Endodermal cell (in vitro differentiated cells): ENCODE measurements around the gene LAMA2. TPM values are rescaled to one million over a fixed set of nuclear protein-coding genes. Genes with fewer than 3 reads are reported as not detected.

Experiments
- DNase-seq: peaks from one replicate; pipeline ENCODE4 v3.0.0-alpha.2; 2017
- H3K27ac ChIP-seq: 2 replicates; pipeline ENCODE4 v1.5.1; 2013; ENCODE audit warnings: mild to moderate bottlenecking, low read depth, low read length, moderate library complexity
- H3K27me3 ChIP-seq: 2 replicates; pipeline ENCODE4 v1.6.1; 2013; ENCODE audit warnings: mild to moderate bottlenecking, low read length, moderate library complexity; ENCODE audit not compliant: insufficient read depth, control insufficient read depth, poor library complexity, severe bottlenecking
- H3K36me3 ChIP-seq: 2 replicates; pipeline ENCODE4 v1.7.0; 2013; ENCODE audit warnings: mild to moderate bottlenecking, low read length, moderate library complexity; ENCODE audit not compliant: control insufficient read depth, insufficient read depth
- H3K4me1 ChIP-seq: one replicate; pipeline ENCODE4 v1.7.0; 2013; ENCODE audit warnings: low read length; ENCODE audit not compliant: control insufficient read depth, insufficient read depth
- H3K4me3 ChIP-seq: 2 replicates; pipeline ENCODE4 v1.5.1; 2013; ENCODE audit warnings: mild to moderate bottlenecking, low read length, moderate library complexity
- H3K9ac ChIP-seq: 2 replicates; pipeline ENCODE4 v1.6.1; 2013; ENCODE audit warnings: mild to moderate bottlenecking, low read length, moderate library complexity; ENCODE audit not compliant: poor library complexity, severe bottlenecking; ENCODE audit errors: extremely low read depth
- H3K9me3 ChIP-seq: 2 replicates; pipeline ENCODE4 v1.6.1; 2013; ENCODE audit warnings: mild to moderate bottlenecking, low read length, moderate library complexity; ENCODE audit not compliant: control insufficient read depth
- H3K27ac Mint-ChIP-seq: 2 replicates; pipeline ENCODE4 v1.8.0; 2020; ENCODE audit warnings: mixed read lengths
- H3K27me3 Mint-ChIP-seq: 2 replicates; pipeline ENCODE4 v1.8.0; 2021; ENCODE audit warnings: mild to moderate bottlenecking, mixed read lengths; ENCODE audit not compliant: insufficient read depth
- H3K36me3 Mint-ChIP-seq: 2 replicates; pipeline ENCODE4 v1.8.0; 2020; ENCODE audit warnings: low read depth, mixed read lengths
- H3K4me1 Mint-ChIP-seq: 2 replicates; pipeline ENCODE4 v1.8.0; 2020; ENCODE audit warnings: mixed read lengths
- H3K4me3 Mint-ChIP-seq: 2 replicates; pipeline ENCODE4 v1.8.0; 2020; ENCODE audit warnings: mild to moderate bottlenecking, moderate library complexity, mixed read lengths
- H3K9me3 Mint-ChIP-seq: 2 replicates; pipeline ENCODE4 v1.8.0; 2020; ENCODE audit warnings: mild to moderate bottlenecking, mixed read lengths
- CTCF ChIP-seq: fragments of 200-600 bp; sonication (generic); conservative IDR thresholded peaks from 2 replicates; pipeline ENCODE4 v1.5.0; 2021; ENCODE audit warnings: antibody characterized with exemption, mild to moderate bottlenecking
- WGBS, 2 experiments: methylation state at CpG; one replicate each; pipeline versions ENCODE4 v1.1.5 to v1.1.7; 2013; ENCODE audit warnings: missing lambda C conversion rate in 2 of 2, mixed read lengths in 1 of 2; ENCODE audit not compliant: insufficient coverage in 1 of 2, insufficient read length in 1 of 2; 5-methylcytosine and 5-hydroxymethylcytosine counted together
- total RNA-seq, 2 donors: library from RNA; stranded (reverse); fragmentation: NEBNext Ultra II Directional in 1 of 2; extraction: Animal tissue kit (Norgen Biotek cat#: 25700) in 1 of 2; gene quantifications; 2 replicates in 1 of 2; 3 replicates in 1 of 2; pipeline ENCODE4 v1.2.1, GENCODE V29; 2021

Gene LAMA2
- total RNA-seq, 2 donors from 2014 or later: 2.3 to 4.1 TPM

- no peak for DNase-seq
- Histone ChIP-seq H3K4me3 (no peak overlapping the region), H3K27ac (no peak overlapping the region), H3K9ac (no peak overlapping the region), H3K36me3 (no peaks in the 10 kb centered on the region), H3K9me3 (no peaks in the 10 kb centered on the region), H3K27me3 (no peaks in the 10 kb centered on the region), H3K4me1 (peaks cover 6% of the 10 kb centered on the region)
- TF ChIP-seq CTCF: no peak
- Mint-ChIP-seq H3K27me3 (no peaks in the 10 kb centered on the region), H3K36me3 (no peaks in the 10 kb centered on the region), H3K4me1 (peaks cover 11% of the 10 kb centered on the region), H3K27ac (no peak overlapping the region), H3K4me3 (no peak overlapping the region), H3K9me3 (no peaks in the 10 kb centered on the region)
- WGBS, 2 experiments: 77 to 95% methylated on average over 4 to 8 of the region's 8 CpGs
Observed at GRCh38 chr6:129486327-129486726, 603.4 kb downstream of the LAMA2 start.

- Mint-ChIP-seq H3K9me3 (no peaks in the 10 kb centered on the region), H3K27me3 (no peaks in the 10 kb centered on the region), H3K27ac (no peak overlapping the region), H3K4me1 (peaks cover 14% of the 10 kb centered on the region), H3K36me3 (no peaks in the 10 kb centered on the region), H3K4me3 (no peak overlapping the region)
- Histone ChIP-seq H3K4me1 (peaks cover 6% of the 10 kb centered on the region), H3K9me3 (no peaks in the 10 kb centered on the region), H3K36me3 (no peaks in the 10 kb centered on the region), H3K4me3 (no peak overlapping the region), H3K9ac (no peak overlapping the region), H3K27ac (no peak overlapping the region), H3K27me3 (no peaks in the 10 kb centered on the region)
- TF ChIP-seq CTCF: no peak
- whole genome bisulfite sequencing, 2 experiments: 42% methylated on average over 2 of the region's 2 CpGs; no CpG with 5 or more reads in 1 of the 2 experiments
- DNase-seq: no peak
Observed at GRCh38 chr6:129488313-129488712, 605.4 kb downstream of the LAMA2 start.

- WGBS, 2 experiments: 94% methylated on average over 2 of the region's 2 CpGs; no CpG with 5 or more reads in 1 of the 2 experiments
Observed at GRCh38 chr6:129489215-129489765, 606.4 kb downstream of the LAMA2 start.

More at GRCh38 chr6:129489215-129489765, 606.4 kb downstream of the LAMA2 start:
- Mint-ChIP-seq H3K9me3 (no peaks in the 10 kb centered on the region), H3K27ac (no peak overlapping the region), H3K4me3 (no peak overlapping the region), H3K27me3 (no peaks in the 10 kb centered on the region), H3K36me3 (no peaks in the 10 kb centered on the region), H3K4me1 (peaks cover 14% of the 10 kb centered on the region)
- no peak for DNase-seq
- no peak for TF ChIP-seq CTCF
- H3K4me1 ChIP-seq: peaks cover 6% of the 10 kb centered on the region
- H3K36me3 ChIP-seq: no peaks in the 10 kb centered on the region
- H3K27me3 ChIP-seq: no peaks in the 10 kb centered on the region
- H3K27ac ChIP-seq: no peak overlapping the region
- no peak overlapping the region for H3K4me3 ChIP-seq
- no peaks in the 10 kb centered on the region for H3K9me3 ChIP-seq
- no peak overlapping the region for H3K9ac ChIP-seq
